HL-60 (cell line): ENCODE results near the gene RNH1.

ENCODE experiments used
- CTCF ChIP-seq: IDR thresholded peaks from one replicate; pipeline ENCODE4 v1.5.1; 2011; ENCODE audit warnings: low read length, control low read depth, inconsistent platforms; ENCODE audit not compliant: insufficient read depth
- POLR2AphosphoS5 ChIP-seq: IDR thresholded peaks from 2 replicates; pipeline ENCODE4 v1.6.1; 2012; ENCODE audit warnings: low read depth
- REST ChIP-seq: IDR thresholded peaks from 2 replicates; pipeline ENCODE4 v1.6.1; 2012; ENCODE audit warnings: low read depth; ENCODE audit not compliant: insufficient replicate concordance
- SPI1 ChIP-seq: IDR thresholded peaks from 2 replicates; pipeline ENCODE4 v1.6.1; 2012; ENCODE audit warnings: low read depth, mild to moderate bottlenecking, borderline replicate concordance

- TF ChIP-seq CTCF: no peak
- TF ChIP-seq POLR2AphosphoS5: no peak
- no peak for TF ChIP-seq SPI1
- no peak for TF ChIP-seq REST
These were observed 30.8 kb upstream of the RNH1 start for GRCh38 chr11:537622-538430.
